ENCODE data around the gene C6orf136.

DNA sequence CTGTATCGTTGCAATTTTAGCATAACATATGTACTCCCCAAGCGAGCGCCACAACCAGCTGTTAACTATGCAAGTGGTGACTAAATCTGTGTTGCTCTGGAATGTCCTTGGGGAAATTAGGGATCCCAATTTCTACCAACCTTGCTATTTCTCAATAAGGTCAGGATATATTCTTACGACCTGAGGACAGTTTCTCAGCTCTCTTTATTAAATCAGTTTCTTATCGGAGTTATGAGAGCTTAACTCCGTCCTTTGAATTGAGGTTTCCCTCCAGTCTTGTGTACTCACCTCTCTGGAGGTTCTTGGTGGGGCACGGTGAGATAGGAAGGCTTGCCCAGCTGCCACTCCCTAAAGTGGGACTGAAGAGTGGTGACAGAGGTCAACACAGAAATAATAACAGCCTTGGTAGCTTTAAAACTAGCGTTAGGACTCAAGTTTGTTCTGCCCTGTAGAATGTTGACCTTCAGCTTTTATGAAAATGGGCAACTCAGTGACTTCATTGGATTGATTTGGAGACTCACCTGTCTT lies 28.6 kb upstream of the C6orf136 start:
- no peak for TF ChIP-seq POLR2AphosphoS5 (IDR thresholded peaks at IDR 0.05; ENCODE audit: low read depth, low read length)
- TF ChIP-seq, protein P1, sequence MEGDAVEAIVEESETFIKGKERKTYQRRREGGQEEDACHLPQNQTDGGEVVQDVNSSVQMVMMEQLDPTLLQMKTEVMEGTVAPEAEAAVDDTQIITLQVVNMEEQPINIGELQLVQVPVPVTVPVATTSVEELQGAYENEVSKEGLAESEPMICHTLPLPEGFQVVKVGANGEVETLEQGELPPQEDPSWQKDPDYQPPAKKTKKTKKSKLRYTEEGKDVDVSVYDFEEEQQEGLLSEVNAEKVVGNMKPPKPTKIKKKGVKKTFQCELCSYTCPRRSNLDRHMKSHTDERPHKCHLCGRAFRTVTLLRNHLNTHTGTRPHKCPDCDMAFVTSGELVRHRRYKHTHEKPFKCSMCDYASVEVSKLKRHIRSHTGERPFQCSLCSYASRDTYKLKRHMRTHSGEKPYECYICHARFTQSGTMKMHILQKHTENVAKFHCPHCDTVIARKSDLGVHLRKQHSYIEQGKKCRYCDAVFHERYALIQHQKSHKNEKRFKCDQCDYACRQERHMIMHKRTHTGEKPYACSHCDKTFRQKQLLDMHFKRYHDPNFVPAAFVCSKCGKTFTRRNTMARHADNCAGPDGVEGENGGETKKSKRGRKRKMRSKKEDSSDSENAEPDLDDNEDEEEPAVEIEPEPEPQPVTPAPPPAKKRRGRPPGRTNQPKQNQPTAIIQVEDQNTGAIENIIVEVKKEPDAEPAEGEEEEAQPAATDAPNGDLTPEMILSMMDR (IDR thresholded peaks at IDR 0.05) = no peak
- no peak for TF ChIP-seq SIN3A (IDR thresholded peaks at IDR 0.05; ENCODE audit: borderline replicate concordance, insufficient read depth, low read depth, low read length)
